ENCODE data around the gene COL7A1. TPM values are rescaled to one million over a fixed set of nuclear protein-coding genes. Genes with fewer than 3 reads are reported as not detected.

Gene COL7A1
- total and polyA plus RNA-seq, 2 of the 13 experiments (the other 11 are each of a cell fraction or from before 2014, with no cell fraction given), result 2.7 to 11.7 TPM

GRCh38 chr3:48555949-48556795 is 39.0 kb downstream of the COL7A1 start (continued):
- TF ChIP-seq ZNF557 (CRISPR knock-in tag; IDR thresholded peaks at IDR 0.05), result no peak
- no peak for TF ChIP-seq ZNF292 (CRISPR knock-in tag; IDR thresholded peaks at IDR 0.05; ENCODE audit: borderline replicate concordance, low read depth)
- no peak for TF ChIP-seq TGIF2 (CRISPR knock-in tag; IDR thresholded peaks at IDR 0.05)
- 0 out of 2 replicates have a peak, but pooled peaks have one; percentile 19 for TF ChIP-seq PITX1 (CRISPR knock-in tag; IDR thresholded peaks at IDR 0.05)
- TF ChIP-seq ARID4A (CRISPR knock-in tag; IDR thresholded peaks at IDR 0.05; ENCODE audit: borderline replicate concordance), result peak; percentile 62
- TF ChIP-seq PPARG (CRISPR knock-in tag; conservative IDR thresholded peaks at IDR 0.05), result no peak
- no peak for TF ChIP-seq KLF9 (CRISPR knock-in tag; IDR thresholded peaks at IDR 0.05; ENCODE audit: low read depth)
- TF ChIP-seq YEATS4 (CRISPR knock-in tag; IDR thresholded peaks at IDR 0.05; ENCODE audit: borderline replicate concordance), result no peak
- no peak for TF ChIP-seq ZNF780A (CRISPR knock-in tag; IDR thresholded peaks at IDR 0.05)
- TF ChIP-seq NFE2L1 (CRISPR knock-in tag; IDR thresholded peaks at IDR 0.05; ENCODE audit: borderline replicate concordance), result no peak
- TF ChIP-seq DBP (CRISPR knock-in tag; IDR thresholded peaks at IDR 0.05; ENCODE audit: not compliant biosample characterization), result no peak
- TF ChIP-seq U2AF1 (optimal IDR thresholded peaks at IDR 0.05; ENCODE audit: low read depth, low read length), result peak; percentile 4
- no peak for TF ChIP-seq NFIC (IDR thresholded peaks at IDR 0.05; ENCODE audit: low read length)
- no peak for TF ChIP-seq ZNF326 (CRISPR knock-in tag; IDR thresholded peaks at IDR 0.05; ENCODE audit: borderline replicate concordance)
- no peak for TF ChIP-seq ZNF616 (CRISPR knock-in tag; IDR thresholded peaks at IDR 0.05; ENCODE audit: low read depth)
- TF ChIP-seq ZNF547 (CRISPR knock-in tag; IDR thresholded peaks at IDR 0.05), result 0 out of 2 replicates have a peak, but pooled peaks have one; percentile 32
- no peak for TF ChIP-seq MIER3 (CRISPR knock-in tag; IDR thresholded peaks at IDR 0.05; ENCODE audit: borderline replicate concordance)
- TF ChIP-seq ZNF570 (CRISPR knock-in tag; IDR thresholded peaks at IDR 0.05; ENCODE audit: borderline replicate concordance), result no peak
- TF ChIP-seq, protein P1, sequence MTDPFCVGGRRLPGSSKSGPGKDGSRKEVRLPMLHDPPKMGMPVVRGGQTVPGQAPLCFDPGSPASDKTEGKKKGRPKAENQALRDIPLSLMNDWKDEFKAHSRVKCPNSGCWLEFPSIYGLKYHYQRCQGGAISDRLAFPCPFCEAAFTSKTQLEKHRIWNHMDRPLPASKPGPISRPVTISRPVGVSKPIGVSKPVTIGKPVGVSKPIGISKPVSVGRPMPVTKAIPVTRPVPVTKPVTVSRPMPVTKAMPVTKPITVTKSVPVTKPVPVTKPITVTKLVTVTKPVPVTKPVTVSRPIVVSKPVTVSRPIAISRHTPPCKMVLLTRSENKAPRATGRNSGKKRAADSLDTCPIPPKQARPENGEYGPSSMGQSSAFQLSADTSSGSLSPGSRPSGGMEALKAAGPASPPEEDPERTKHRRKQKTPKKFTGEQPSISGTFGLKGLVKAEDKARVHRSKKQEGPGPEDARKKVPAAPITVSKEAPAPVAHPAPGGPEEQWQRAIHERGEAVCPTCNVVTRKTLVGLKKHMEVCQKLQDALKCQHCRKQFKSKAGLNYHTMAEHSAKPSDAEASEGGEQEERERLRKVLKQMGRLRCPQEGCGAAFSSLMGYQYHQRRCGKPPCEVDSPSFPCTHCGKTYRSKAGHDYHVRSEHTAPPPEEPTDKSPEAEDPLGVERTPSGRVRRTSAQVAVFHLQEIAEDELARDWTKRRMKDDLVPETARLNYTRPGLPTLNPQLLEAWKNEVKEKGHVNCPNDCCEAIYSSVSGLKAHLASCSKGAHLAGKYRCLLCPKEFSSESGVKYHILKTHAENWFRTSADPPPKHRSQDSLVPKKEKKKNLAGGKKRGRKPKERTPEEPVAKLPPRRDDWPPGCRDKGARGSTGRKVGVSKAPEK (CRISPR knock-in tag; IDR thresholded peaks at IDR 0.05; ENCODE audit: borderline replicate concordance), result no peak
- TF ChIP-seq ZNF121 (CRISPR knock-in tag; IDR thresholded peaks at IDR 0.05), result peak; percentile 1; the same call in 1 of the 2 replicates
- TF ChIP-seq ZNF225 (CRISPR knock-in tag; IDR thresholded peaks at IDR 0.05), result 0 out of 2 replicates have a peak, but pooled peaks have one; percentile 41
- TF ChIP-seq ZNF550 (CRISPR knock-in tag; IDR thresholded peaks at IDR 0.05; ENCODE audit: borderline replicate concordance), result 0 out of 2 replicates have a peak, but pooled peaks have one; percentile 57

Measured in HepG2 (cell line).